ENCODE measurements around the gene ZMIZ1.

ZMIZ1 gene

DNA sequence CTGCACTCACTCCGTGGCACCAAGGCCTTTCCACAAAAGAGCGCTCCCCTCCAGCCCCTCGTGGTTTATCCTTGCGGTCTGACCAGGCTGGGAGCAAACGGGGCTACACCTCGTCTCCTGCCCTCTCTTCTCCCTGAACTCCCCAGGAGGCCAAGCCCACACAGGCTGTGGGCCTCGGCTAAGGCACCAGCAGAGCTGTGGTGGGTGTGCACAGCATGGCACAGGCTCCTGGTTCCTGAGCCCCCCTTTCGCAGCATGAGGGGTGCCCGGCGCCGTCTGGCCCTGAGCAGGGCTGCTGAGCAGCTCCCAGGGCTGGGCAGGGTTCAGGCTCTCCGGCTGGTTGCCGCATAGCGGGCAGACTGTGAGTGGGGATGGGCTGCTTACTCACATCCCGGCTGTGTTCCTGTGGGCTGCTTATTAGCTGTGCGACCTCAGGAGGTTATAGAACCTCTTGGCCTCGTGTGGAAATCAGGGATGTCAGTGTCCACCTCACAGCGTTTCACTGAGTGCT is 90.4 kb downstream of the ZMIZ1 start:
- DNase-seq: no peak

DNA sequence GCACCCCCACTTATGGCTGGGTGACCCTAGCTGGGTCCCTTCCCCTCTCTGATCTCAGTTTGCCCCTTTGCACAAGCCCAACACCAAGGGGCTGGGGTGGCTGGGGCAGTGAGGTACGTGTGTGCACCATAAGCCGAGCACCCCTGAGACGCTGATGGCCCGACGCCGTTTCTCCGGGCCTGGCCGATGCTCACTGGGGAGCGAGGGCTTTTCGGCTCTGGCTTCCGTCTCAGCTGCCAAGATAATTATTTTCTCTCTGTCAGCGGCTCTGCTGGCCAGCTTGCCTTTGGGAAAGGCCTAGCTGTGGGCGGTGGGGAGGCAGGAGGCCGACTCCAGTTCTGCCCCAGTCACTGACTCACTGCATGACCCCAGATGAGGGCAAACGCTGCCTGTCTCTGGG is 91.0 kb downstream of the ZMIZ1 start:
- no peak for DNase-seq

DNA sequence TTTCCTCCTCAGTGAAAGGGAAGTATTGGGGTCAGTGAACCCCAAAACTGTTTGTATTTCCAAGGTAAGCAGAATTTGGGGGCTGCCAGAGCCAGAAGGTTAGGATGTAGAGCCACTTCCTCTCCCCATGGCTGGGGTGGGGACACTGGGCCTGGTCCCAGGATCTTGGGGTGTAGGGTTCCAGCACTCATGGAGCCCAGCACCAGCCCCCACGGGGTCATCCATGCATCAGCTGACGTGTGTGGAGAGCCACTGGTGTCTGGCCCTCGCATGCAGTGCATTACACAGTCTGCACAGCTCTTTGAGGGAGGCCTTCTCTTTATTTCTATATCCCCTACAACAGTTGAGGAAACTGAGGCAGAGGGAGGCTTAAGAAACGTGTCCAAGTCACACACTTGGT is 91.4 kb downstream of the ZMIZ1 start:
- no peak for DNase-seq

DNA sequence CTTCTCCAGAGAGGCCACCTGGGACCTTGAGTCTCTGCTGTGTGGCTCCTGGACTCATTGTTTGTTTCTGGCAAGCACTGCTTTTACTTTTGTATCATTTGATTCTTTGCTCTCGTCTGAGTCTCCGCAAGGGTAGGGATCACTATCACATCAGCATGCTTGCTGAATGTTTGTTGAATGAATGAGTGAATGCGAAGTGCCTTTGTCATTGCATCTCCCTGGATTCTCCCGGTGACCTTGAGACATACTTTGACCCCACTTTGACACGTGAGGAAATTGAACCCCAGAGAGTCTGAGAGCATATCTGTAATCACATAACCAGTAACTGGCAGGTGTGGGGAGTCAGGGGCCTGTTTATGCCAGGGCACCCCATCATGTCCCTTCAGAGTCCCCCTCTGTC is 92.8 kb downstream of the ZMIZ1 start:
- no peak for DNase-seq

DNA sequence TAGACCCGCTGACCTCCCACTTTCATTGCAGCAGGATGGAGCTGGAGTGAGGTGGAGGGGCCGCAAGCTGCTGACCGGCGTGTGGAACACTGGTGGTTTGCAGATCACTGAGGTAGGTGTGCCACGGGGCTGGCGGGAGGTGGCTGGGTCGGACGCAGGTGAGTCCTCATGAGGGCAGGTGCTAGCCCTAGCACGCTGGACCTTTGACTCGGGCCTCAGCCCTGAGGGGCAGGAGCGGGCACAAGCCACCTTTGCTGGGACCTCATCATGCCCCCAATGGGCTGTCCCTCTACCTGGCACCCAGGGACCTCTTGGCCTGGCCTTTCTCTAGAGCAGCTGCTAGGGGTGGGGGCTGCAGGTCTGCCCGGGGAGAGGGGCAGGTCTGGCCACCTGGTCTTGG is 93.3 kb downstream of the ZMIZ1 start:
- no peak for DNase-seq

DNA sequence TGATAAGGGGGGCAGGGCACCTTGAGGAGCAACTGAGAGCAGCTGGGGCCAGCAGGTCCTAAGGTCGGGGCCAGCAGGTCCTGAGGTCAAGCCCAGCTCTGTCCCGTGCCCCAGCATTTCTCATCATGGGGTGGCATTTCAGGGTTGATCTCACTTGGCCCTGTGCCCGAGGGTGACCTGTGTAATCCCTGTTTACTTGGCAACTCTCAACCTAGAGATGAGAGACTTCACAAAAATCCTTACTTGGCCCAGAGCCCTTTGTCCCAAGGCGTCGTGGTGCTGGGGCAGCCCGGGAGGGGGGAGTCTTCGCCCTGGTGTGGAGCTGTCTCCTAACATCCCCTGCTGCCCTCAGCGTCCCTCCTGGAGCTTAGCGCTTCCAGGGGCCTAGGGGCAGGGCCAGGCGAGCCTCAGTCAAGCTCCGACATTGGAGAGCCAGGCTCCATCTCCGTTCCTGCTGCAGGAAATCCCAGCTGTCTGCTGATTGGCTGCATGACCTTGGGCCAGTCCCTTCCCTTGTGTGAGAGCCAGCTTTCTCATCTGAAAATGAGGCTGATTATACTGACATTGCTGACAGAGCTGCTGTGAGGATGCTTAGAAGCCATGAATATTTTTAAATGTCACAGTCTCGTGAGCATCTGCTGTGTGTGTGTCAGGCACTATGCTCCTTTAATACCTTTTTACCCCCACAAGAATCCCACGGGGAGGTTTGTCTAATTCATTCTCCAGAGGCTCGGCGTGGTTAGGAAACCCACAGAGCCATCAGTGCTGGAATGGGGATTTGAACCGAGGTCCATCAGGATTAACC is 94.3 kb downstream of the ZMIZ1 start:
- DNase-seq: no peak

DNA sequence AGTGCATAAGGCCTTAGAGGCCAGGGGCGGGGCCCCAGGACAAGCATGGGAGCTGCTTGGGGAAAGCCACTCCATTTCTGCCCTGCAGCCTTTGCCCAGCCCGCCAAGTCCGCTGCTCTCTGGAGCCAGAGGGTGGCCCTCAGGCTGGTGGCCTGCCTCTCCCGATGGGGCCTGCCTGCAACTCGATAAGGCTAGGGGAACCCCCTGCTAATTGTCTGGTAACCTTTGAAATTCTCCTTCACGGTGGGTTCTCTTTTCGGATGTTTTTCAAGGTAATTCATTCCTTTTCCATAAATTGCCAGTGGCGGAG is 94.9 kb downstream of the ZMIZ1 start:
- no peak for DNase-seq

DNA sequence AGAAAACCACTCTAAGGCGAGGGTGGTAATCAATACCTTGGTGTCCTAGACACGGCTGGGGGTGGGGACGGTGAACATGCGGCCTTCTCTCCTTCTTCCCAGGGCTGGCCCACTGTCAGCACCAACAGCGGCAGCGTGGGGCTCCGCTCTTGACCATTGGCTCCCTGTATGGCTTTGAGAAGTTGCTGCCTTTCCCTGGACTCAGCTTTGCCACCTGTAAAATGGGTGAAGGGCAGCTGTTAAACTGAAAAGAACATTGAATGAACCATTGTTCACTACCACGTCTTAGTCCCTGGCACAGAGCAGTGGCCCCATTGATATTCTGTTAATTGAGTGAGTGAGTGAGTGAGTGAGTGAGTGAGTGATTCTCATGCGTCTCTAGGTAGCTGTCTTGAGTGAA is 95.3 kb downstream of the ZMIZ1 start:
- no peak for DNase-seq

DNA sequence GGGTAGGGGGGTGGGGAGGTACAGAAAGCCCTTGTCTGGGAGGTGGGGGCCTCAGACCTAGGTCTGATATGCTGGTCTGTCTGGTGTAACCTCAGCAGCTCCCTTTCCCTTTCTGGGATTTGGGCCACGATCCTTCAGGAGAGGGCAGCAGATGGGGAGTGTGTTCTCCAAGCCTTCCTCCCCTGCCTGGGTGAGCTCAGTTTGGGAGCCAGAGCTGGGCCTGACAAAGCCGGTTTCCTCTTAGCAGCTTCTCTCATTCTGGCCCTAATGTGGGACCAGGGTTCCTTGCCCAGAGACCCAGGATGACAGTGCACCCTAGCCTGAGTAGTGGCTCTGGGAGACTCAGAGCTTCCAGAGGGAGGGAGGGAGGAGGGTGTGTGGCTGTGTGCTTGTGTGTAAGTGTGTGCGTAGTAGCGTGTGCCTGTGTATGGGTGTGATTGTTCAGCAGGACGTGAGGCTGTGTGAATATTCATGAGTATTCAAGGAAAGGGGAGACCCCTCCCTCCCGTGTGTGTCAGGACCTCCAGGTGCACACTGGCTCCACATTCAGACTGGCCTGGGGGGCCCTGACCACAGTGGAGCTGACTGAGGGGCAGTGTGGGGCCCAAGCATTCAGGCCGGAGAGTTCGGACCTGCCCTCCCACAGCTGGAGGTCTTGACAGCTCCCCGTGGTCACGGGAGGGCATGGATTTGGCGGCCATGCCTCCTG is 96.5 kb downstream of the ZMIZ1 start:
- no peak for DNase-seq

DNA sequence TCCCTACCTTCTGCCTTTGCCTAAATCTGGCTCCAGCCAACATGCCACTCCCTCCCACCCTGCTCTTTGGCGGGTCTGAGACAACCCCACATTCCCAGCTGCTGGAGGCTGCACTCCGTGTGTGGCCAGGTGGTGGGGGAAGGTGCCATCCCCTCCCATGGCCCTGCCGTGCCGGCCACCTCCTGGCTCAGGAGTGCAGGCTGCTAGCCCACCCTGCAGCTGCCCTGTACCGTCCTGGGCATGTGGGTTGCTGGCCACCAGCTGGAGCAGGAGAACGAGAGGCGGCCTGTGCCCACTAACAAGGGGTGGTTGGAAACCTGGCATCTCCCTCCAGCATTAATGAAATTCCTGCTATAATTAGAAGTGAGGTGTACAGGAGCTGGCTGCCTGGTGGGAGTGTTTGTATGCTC is 97.6 kb downstream of the ZMIZ1 start:
- no peak for DNase-seq

DNA sequence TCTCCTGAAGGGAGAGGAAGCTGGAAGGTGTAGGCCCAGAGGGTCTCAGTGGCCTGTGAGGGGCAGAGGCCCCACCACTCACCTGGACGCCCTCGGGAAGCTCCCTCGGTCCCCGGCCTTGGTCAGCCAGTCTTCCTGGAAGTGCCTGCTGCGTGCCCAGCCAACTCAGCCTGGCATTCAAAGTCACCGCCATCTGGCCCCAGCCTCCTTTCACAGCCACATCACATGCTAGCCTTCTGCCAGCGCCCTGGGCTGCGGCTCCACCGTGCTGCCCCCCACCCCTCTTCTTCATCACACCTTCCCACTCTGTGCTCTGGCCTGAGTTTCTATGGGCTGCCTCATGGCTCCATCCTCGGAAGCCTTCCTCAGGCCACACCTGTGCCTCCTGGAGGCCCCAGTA is 98.0 kb downstream of the ZMIZ1 start:
- no peak for DNase-seq

DNA sequence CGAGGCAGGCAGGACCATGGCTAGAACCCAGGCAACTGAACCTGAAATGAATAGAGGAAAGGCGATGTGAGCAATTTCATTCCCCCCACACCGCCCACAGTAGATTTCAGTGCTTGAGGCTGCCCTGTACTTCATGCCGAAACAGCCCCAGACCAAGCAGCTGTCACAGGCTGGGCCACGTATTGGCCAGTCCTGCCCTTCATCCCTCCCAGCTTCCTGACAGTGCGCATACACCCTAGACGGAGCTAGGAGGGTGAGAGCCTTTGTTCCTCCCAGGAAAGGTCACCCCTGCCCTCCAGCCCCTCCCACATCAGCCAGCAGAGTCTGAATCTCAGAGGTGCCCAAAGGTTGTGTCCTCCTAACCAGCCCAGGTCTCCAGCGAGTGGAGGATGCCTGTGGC is 98.8 kb downstream of the ZMIZ1 start:
- DNase-seq: no peak

DNA sequence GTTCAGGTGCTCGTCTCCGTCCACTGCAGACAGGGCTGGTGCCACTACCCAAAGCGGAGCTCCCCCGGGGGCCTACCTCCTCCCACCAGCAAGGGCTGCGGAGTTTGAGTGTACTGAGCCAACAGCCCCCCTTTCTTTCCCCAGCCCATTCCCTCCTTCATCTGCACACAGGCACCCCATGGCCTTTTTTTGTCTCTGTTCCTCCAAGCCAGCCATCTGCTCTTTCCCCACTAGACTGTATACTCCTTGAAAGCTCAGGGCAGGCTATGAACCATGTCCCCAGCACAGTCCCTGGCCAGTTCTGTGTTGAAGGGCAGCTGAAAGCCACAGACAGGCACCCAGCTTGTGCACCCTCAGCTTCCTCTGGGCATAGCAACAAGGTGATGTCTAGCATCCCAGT is 99.4 kb downstream of the ZMIZ1 start:
- no peak for DNase-seq

DNA sequence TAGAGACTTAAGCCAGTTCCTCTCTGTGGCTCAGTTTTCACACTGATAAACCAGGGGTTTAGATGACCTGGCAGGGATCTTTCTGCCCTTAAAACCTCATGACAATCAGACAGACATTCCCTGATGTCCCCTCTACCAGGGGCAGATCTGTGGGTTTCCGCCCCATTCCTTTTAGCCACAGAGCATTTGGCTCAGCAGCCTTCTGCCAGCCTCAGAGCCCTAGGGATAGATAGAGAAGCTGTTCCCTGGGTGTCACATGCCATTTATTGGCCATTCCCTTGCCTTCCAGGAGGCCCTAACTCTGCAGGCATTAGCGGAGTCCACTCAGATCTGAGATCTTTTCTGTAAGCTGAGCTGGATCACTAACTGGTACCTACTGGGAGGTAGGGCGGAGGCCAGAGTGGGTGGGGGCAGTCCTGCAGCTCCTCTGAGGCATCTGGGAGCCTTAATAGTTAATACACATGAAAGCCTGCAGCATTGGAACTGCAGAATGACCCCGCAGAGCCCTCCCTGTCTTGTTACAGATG is 101.5 kb downstream of the ZMIZ1 start:
- DNase-seq: no peak

DNA sequence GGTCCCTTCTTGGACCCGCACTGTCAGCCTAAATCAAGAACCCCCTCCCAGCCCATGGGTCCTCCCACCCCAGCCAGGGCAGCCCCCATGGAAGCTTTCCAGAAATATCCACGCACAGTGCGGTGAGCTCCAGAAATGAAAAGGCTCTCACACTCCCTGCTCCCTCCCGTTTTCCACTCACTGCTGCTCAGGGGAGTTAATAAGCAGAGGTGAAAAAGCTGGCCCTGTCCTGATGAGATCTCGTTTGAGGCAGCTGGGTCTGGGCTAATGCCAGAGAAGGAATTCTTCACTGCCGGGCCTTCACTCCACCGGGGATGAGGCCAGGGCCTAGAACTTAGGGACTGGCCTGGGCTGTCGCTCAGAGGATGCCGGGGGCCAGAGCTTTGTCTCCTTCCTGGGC is 102.2 kb downstream of the ZMIZ1 start:
- DNase-seq: no peak

DNA sequence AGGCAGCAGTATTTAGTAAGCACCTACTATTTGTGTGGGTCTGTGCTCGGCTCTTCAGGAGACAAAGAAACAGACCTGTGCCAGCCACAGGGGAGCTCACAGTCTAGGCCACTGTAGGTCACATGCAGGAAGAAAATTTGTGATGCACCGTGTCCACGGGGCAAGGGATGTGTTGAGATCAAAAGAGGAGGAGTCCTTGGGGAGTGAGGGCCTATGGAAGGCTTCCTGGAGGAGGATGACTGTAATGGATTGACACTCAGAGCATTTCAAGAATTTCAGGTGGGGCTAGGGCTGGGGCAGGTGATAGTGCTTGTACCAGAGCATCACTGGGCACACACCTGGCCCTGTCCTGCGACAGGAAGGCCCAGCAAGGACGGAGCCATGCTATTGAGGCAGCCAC is 102.7 kb downstream of the ZMIZ1 start:
- no peak for DNase-seq

DNA sequence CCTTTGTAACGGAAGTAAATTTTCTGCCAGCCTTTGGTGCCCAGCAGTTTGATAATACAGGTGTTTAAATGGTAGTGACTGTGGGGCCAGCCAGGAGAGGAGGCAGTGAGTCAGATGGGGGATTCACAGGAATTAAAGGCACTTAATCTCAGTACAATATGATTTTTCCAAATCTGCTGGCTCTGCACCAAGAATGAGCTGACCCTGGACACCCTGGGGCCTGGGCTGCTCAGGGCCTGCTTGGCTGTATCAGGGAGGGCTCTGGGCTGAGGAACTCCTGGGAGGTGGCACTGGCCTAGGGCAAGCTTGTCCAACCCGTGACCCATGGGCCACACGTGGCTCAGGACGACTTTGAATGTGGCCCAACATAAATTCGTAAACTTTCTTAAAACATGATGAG is 104.1 kb downstream of the ZMIZ1 start:
- no peak for DNase-seq

DNA sequence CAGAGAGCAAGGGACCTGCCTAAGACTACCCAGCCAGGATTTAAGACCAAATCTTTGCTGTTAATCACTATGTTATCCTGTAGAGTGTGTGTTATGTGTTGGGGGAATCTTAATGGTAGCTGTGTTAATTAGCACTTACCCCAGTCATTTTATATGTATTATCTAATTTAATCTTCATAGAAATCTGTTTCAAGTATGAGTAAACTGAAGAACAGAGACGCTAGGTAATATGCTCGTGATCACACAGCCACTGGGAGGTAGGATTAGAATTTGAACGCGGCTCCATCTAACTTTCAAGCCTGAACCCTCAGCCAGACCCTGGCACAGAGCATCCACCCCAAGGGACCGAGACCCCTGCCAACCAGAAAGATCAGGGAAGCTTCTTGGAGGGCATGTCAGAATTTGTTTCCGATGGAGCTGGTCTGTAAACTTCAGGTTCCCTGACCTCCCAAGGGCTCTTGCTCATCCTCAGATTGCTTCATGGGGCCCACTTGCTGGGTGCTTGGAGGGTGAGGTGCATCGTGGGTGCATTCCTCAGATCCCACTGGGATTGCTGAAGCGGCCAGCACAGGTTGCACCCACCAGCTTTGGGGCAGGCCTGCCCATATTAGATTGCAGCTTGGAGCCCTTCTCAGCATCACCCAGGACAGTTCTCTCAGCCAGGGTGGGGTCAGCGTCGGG is 105.0 kb downstream of the ZMIZ1 start:
- no peak for DNase-seq

DNA sequence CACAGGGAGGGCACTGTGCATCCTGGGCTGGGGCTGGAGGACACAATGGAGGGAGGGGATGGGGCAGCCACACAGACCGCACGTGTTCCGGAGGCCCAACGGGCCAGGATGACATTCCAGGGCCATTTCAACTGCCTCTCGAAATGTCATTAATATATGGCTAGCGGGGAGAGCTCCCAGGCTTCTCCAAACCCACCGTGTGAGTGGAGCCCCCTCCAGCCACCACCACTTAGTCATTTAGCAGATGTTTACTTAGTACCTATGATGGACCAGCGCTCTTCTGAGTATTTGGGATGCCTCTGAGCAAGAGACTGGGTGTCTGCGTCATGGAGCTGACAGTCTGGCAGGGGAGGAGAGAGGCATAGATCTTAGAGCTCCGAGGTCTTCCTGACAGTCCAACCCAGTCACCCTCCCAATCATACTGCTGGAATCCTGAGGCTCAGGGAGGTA is 107.3 kb downstream of the ZMIZ1 start:
- no peak for DNase-seq

DNA sequence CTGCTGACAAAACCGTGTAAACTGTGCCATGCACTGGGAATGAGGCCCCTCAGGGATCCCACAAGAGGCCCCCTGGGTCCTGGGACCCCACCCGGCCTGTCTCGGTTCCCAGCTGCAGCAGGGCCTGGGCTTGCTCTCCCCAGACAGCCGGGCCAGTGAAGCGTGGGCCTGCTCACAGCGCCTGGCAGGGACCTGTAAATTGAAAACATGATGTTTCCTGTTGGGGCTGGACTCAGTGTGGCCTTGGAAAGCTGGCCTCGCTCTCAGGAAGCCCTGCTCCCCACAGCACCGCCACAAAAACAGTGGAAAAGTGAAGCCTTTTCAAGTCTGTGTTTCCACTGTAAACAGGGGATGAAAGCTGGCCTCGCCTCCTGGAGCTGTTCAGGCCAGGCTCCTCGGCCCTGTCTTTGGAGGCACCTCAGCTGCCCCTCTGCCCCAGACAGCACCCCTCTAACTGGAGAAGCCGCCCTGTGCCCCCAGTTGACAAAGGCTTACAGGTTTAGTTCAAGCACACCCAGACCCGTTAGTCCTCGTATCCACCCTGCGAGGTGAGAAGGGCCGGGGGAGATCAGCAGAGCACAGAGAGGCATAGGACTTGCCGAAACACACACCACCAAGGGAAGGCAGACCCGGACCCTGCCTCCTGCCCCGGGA is 108.3 kb downstream of the ZMIZ1 start:
- no peak for DNase-seq

DNA sequence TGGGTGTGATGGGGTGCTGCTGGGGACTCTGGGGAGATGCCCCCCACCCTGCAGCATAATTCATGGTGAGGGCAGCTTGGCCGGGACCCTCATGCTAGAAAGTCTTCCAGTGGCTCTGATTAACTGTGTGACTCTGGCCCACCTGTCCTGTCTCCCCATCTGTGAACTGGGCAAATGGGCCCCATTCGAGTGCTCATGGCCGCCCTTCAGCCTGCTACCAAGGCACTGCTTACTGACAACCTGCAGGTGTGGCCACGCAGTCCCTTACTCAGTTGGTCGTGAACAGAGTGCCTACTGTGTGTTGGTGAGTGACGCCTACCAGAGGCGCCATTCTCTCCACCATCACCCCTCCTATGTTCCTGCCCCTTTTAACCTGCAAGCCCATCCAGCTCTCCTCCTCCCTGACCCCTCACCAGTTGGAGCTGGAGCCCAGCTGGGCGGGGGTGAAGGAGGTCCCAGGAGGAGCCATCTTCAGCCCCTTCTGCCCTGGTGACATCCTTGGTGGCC is 109.4 kb downstream of the ZMIZ1 start:
- no peak for DNase-seq

DNA sequence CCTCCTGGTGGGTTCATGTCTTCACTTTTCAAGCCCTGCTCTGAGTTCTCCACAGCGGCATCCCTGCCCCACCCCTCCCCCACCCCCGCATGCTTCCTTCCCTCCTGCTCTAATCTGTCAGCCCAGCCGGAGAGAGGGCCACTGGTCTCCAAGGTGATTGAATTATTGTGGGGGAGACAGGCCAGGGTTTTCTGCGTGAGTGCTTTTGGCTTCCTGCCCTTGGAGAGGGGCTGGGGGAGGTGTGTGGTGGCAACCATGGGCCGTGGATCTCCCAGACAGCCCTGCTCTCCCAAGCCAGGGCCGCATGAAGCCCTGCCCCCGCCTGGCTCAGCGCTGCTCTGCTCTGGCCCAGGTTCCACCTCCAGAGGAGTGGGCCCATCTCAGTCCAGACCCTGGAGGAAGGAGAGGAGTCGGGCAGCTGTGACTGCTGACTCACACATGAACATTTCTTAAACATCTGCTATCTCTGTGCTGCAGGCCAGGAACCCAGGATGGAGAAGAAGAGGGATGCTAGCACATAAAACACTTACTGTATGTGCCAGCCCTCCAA is 109.9 kb downstream of the ZMIZ1 start:
- DNase-seq: peak; percentile 68

Data from DMS 273 treated with DMSO at 0.1 percent for 48 hours (cell line).